Osteocyte (in vitro differentiated cells): Measurements from ENCODE around the gene CAPN13. TPM values are rescaled to one million over a fixed set of nuclear protein-coding genes. Genes with fewer than 3 reads are reported as not detected.

Experiments
- DNase-seq: peaks from one replicate; pipeline ENCODE4 v3.0.0; 2021; ENCODE audit warnings: mixed read lengths; ENCODE audit not compliant: unreplicated experiment; ENCODE audit errors: extremely low spot score
- H3K27ac Mint-ChIP-seq: one replicate; pipeline ENCODE4 v1.8.0; 2021; ENCODE audit warnings: mild to moderate bottlenecking, mixed read lengths; ENCODE audit not compliant: unreplicated experiment
- H3K27me3 Mint-ChIP-seq: one replicate; pipeline ENCODE4 v1.8.0; 2021; ENCODE audit warnings: mixed read lengths; ENCODE audit not compliant: unreplicated experiment
- H3K36me3 Mint-ChIP-seq: one replicate; pipeline ENCODE4 v1.8.0; 2021; ENCODE audit warnings: mixed read lengths; ENCODE audit not compliant: unreplicated experiment
- H3K4me1 Mint-ChIP-seq: one replicate; pipeline ENCODE4 v1.8.0; 2021; ENCODE audit warnings: mixed read lengths; ENCODE audit not compliant: unreplicated experiment
- H3K4me3 Mint-ChIP-seq: one replicate; pipeline ENCODE4 v1.8.0; 2021; ENCODE audit warnings: mild to moderate bottlenecking, moderate library complexity, mixed read lengths; ENCODE audit not compliant: unreplicated experiment
- H3K9me3 Mint-ChIP-seq: one replicate; pipeline ENCODE4 v1.8.0; 2021; ENCODE audit warnings: mixed read lengths; ENCODE audit not compliant: unreplicated experiment
- total RNA-seq: library from RNA; stranded (reverse); gene quantifications from 2 replicates; pipeline ENCODE4 v1.2.1, GENCODE V29; 2021
- TF ChIP-seq, protein P1 (sequence below): fragments of 200-600 bp; sonication (generic); IDR thresholded peaks from 2 replicates; pipeline ENCODE4 v1.5.0; 2021; ENCODE audit warnings: antibody characterized with exemption, mild to moderate bottlenecking, moderate library complexity

CAPN13 gene
- total RNA-seq, 1 donor from 2014 or later, result not detected

DNA sequence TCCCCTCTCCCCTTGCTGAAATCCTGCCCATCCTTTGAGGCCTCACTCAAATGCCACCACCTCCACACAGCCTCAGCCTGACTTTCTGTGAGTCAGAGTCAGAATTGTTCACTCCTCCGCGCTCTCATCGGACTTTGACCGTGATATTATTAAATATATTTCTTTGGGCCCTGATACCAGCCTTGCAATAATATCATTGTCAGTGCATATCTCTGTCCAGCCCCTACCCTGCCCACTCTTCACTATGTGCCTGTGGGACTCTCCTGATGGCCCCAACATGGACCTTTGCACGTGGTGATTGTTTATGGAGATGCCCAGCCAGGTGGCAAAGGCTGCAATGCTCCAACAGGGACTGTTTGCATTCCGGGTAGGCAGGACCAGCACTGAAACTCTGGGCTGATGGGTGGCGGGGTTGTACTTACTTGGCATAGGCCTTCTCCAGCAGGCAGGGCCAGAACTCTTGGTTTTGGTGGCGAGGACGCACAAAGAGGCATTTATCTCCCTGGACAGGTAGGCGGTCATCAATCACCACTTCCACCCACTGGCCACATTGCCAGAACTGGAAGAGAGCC is 37.3 kb downstream of the CAPN13 start:
- no peak overlapping the region for H3K4me3 Mint-ChIP-seq
- H3K9me3 Mint-ChIP-seq, result no peaks in the 10 kb centered on the region
- TF ChIP-seq, protein P1, sequence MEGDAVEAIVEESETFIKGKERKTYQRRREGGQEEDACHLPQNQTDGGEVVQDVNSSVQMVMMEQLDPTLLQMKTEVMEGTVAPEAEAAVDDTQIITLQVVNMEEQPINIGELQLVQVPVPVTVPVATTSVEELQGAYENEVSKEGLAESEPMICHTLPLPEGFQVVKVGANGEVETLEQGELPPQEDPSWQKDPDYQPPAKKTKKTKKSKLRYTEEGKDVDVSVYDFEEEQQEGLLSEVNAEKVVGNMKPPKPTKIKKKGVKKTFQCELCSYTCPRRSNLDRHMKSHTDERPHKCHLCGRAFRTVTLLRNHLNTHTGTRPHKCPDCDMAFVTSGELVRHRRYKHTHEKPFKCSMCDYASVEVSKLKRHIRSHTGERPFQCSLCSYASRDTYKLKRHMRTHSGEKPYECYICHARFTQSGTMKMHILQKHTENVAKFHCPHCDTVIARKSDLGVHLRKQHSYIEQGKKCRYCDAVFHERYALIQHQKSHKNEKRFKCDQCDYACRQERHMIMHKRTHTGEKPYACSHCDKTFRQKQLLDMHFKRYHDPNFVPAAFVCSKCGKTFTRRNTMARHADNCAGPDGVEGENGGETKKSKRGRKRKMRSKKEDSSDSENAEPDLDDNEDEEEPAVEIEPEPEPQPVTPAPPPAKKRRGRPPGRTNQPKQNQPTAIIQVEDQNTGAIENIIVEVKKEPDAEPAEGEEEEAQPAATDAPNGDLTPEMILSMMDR, result no peak
- peaks cover 3% of the 10 kb centered on the region for H3K27me3 Mint-ChIP-seq
- no peaks in the 10 kb centered on the region for H3K4me1 Mint-ChIP-seq
- H3K27ac Mint-ChIP-seq, result no peak overlapping the region
- H3K36me3 Mint-ChIP-seq, result no peaks in the 10 kb centered on the region
- peak; percentile 73 for DNase-seq

DNA sequence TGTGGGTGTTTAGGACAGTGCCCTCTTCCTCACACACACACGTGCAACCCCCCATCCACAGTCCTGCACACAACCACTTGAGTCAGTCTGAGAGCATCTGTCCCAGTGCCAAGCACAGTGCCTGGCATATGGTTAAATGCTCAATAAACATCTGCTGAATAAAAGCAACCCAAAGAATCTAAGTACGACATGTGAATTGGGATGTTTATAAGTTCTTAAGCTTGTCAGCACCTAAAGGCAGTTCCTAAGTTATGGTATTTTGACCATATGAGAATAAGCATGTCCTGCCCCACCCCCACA is 37.8 kb downstream of the CAPN13 start:
- H3K4me1 Mint-ChIP-seq, result no peaks in the 10 kb centered on the region
- TF ChIP-seq, protein P1, result no peak
- H3K4me3 Mint-ChIP-seq, result no peak overlapping the region
- no peak overlapping the region for H3K27ac Mint-ChIP-seq
- H3K27me3 Mint-ChIP-seq, result peaks cover 3% of the 10 kb centered on the region
- DNase-seq, result no peak
- no peaks in the 10 kb centered on the region for H3K36me3 Mint-ChIP-seq
- no peaks in the 10 kb centered on the region for H3K9me3 Mint-ChIP-seq

DNA sequence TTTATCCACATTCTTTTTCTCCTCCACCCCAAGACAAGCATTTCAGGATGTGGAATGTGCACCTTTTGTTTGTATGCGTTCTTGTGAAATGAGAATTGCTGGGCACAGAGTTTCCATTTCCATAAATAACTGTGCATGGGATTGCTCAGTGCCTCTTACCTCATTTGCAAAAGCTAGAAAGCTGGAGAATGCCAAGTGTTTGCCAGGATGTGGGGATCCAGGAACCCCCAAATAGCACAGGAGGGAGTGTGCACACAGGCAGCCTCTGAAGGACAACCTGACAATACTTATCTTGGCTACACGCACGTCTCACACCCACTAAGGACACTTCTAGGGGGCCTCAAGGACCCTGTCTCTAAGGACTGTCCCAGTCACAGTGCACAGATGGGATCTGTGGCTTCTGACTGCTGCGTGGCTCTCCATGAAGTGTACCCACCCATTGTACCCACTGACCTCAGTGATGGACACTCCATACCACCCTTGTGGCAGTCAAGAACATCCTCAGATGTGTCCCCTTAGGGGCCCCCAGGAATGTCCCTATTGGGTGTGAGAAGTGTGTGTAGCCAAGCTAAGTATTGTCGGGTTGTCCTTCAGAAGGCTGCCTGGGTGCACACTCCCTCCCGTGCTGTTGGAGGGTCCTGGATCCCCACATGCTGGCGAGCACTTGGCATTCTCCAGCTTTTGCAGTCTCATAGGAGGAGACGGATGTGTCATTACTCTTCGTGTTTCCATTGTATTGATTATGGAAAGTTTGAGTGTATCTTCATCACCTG is 38.4 kb downstream of the CAPN13 start:
- no peaks in the 10 kb centered on the region for H3K4me1 Mint-ChIP-seq
- H3K4me3 Mint-ChIP-seq, result no peak overlapping the region
- no peak overlapping the region for H3K27ac Mint-ChIP-seq
- TF ChIP-seq, protein P1, result no peak
- peaks cover 3% of the 10 kb centered on the region for H3K27me3 Mint-ChIP-seq
- H3K9me3 Mint-ChIP-seq, result no peaks in the 10 kb centered on the region
- H3K36me3 Mint-ChIP-seq, result no peaks in the 10 kb centered on the region
- peak; percentile 56 for DNase-seq

DNA sequence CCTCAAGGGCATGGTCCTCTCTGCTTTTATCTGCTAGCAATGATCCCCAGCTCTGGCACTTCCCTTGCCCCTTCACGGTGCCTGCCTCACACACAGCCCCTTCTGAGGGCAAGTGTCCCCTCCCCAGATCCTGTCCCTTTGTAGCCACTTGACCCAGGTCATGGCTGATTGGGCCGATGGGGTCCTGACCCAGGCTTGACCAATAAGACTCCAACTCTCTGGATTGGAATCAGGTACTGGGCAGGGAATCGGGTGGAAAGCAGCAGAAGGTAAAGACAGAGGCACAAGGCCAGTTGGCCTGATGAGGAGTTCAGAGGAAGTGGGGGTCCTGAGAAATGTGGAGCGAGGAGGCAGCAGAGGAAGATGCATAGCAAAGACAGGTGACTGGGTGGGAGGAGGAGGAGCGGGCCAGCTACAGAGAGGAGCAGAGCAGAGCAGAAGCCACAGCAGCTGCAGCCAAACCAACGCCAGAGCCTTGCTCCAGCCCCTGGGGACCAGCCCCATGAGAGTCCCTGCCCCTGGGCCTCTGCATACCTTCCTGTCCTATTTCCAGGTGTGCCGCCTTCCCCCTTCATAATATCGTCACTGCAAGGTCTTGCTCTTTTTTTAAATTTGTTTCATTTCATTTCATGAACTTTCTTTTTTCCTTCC is 39.1 kb downstream of the CAPN13 start:
- DNase-seq, result peak; percentile 69
- Mint-ChIP-seq H3K27ac (no peak overlapping the region), H3K4me3 (no peak overlapping the region), H3K4me1 (no peaks in the 10 kb centered on the region), H3K36me3 (no peaks in the 10 kb centered on the region), H3K9me3 (no peaks in the 10 kb centered on the region), H3K27me3 (peaks cover 3% of the 10 kb centered on the region)
- TF ChIP-seq, protein P1, result no peak

DNA sequence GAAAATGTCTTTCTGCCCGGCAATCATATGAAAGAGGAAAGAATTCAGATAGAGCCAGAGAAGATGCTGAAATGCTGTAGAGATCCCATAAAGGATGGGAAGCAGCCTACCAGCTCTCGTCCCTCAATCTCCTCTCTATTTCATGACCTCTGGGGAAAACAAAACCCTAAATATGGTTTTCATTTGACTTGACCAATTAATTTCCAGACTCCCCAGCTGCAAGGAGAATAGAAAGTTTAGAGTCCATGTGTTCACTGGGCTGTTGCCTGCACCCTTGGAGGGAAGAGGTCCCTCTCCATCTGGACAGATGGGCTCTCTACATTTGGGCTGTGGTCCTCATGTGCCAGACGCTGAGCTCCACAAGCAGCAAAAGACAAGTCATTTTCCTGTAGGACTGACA is 40.6 kb downstream of the CAPN13 start:
- TF ChIP-seq, protein P1, result no peak
- H3K36me3 Mint-ChIP-seq, result no peaks in the 10 kb centered on the region
- H3K27ac Mint-ChIP-seq, result no peak overlapping the region
- H3K4me3 Mint-ChIP-seq, result no peak overlapping the region
- no peak for DNase-seq
- no peaks in the 10 kb centered on the region for H3K27me3 Mint-ChIP-seq
- H3K4me1 Mint-ChIP-seq, result no peaks in the 10 kb centered on the region
- H3K9me3 Mint-ChIP-seq, result no peaks in the 10 kb centered on the region
